Activated CD8-positive, alpha-beta T cell treated with anti-CD3 and anti-CD28 coated beads for 36 hours (primary cell): ENCODE measurements around the gene KLHL34. TPM values are rescaled to one million over a fixed set of nuclear protein-coding genes. Genes with fewer than 3 reads are reported as not detected.

Experiments
- ATAC-seq: fragments of 200-7000 bp; cut with Tn5 transposase; one replicate; pipeline ENCODE4 v1.10.0; 2021; ENCODE audit warnings: mild to moderate bottlenecking, moderate library complexity
- CTCF ChIA-PET: fragments of 350-600 bp; sonication (Branson Sonifier 250); formaldehyde crosslinking; loops from one replicate; lab custom pipeline; 2021; ENCODE audit warnings: antibody characterized with exemption; lab: Charles Lee
- POLR2A ChIA-PET: fragments of 350-600 bp; sonication (Branson Sonifier 250); formaldehyde crosslinking; loops from one replicate; lab custom pipeline; 2021; ENCODE audit warnings: antibody characterized with exemption; lab: Charles Lee
- DNase-seq: peaks from one replicate; pipeline ENCODE4 v3.0.0-alpha.2; 2020
- H3K27ac Mint-ChIP-seq: one replicate; pipeline ENCODE4 v1.8.0; 2021; ENCODE audit warnings: mild to moderate bottlenecking, mixed read lengths
- H3K27me3 Mint-ChIP-seq: one replicate; pipeline ENCODE4 v1.8.0; 2021; ENCODE audit warnings: mixed read lengths
- H3K36me3 Mint-ChIP-seq: one replicate; pipeline ENCODE4 v1.8.0; 2021; ENCODE audit warnings: low read depth, mixed read lengths
- H3K4me1 Mint-ChIP-seq: one replicate; pipeline ENCODE4 v1.8.0; 2021; ENCODE audit warnings: low read depth, mixed read lengths
- H3K4me3 Mint-ChIP-seq: one replicate; pipeline ENCODE4 v1.8.0; 2021; ENCODE audit warnings: mild to moderate bottlenecking, moderate library complexity, mixed read lengths
- H3K9me3 Mint-ChIP-seq: one replicate; pipeline ENCODE4 v1.8.0; 2021; ENCODE audit warnings: mixed read lengths
- CTCF ChIP-seq: fragments of 200-600 bp; IDR thresholded peaks from one replicate; pipeline ENCODE4 v1.8.0; 2022; ENCODE audit warnings: antibody characterized with exemption, mild to moderate bottlenecking
- intact Hi-C: fragments of 100-400 bp; cut with micrococcal nuclease; formaldehyde crosslinking; loops from one replicate; pipeline ENCODE4 v1.10.0; 2022
- total RNA-seq, 2 experiments: library from RNA; stranded (reverse); gene quantifications; one replicate each; pipeline ENCODE4 v1.2.3, GENCODE V29; 2021

The KLHL34 gene
- total RNA-seq, 2 experiments from 2014 or later, result 0.47 to 0.77 TPM

GRCh38 chrX:21612154-21612553, 46.0 kb downstream of the KLHL34 start:
- H3K9me3 Mint-ChIP-seq, result no peaks in the 10 kb centered on the region
- intact Hi-C loops, result no loop called here
- no peaks in the 10 kb centered on the region for H3K4me1 Mint-ChIP-seq
- ChIA-PET CTCF (no interaction called here), POLR2A (no interaction called here)
- no peaks in the 10 kb centered on the region for H3K27me3 Mint-ChIP-seq
- H3K4me3 Mint-ChIP-seq, result no peak overlapping the region
- H3K36me3 Mint-ChIP-seq, result peaks cover 5% of the 10 kb centered on the region
- ATAC-seq, result no peak
- H3K27ac Mint-ChIP-seq, result no peak overlapping the region
- TF ChIP-seq CTCF, result no peak
- no peak for DNase-seq

DNA sequence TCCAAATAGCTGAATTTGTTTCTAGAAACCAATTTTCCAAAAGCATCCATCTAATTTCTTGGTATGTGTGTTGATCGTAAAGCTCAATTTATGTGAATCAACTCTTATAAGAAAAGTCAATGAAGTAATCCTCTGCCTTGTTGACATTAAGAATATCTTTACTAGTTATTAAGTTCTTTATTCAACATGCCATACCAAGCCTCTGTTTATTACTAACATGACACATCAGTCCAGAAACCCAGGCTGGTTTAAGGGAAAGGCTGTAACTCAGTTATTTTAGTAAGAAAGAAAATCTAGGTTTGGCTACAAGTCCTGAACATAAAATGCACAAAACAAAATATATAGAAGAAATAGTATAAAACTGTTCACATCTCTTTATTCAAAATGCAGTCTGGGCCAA, 48.0 kb downstream of the KLHL34 start:
- Mint-ChIP-seq H3K9me3 (no peaks in the 10 kb centered on the region), H3K27ac (no peak overlapping the region), H3K4me1 (no peaks in the 10 kb centered on the region), H3K4me3 (no peak overlapping the region), H3K36me3 (peaks cover 5% of the 10 kb centered on the region), H3K27me3 (no peaks in the 10 kb centered on the region)
- TF ChIP-seq CTCF, result no peak
- CTCF ChIA-PET, result no interaction called here
- POLR2A ChIA-PET, result no interaction called here
- DNase-seq, result no peak
- intact Hi-C loops, result no loop called here
- ATAC-seq, result no peak

- DNase-seq (no peak), ATAC-seq (no peak)
- Mint-ChIP-seq H3K27me3 (no peaks in the 10 kb centered on the region), H3K27ac (no peak overlapping the region), H3K36me3 (no peaks in the 10 kb centered on the region), H3K4me3 (no peak overlapping the region), H3K9me3 (no peaks in the 10 kb centered on the region), H3K4me1 (no peaks in the 10 kb centered on the region)
- TF ChIP-seq CTCF, result no peak
- CTCF ChIA-PET, result no interaction called here
- POLR2A ChIA-PET, result no interaction called here
- intact Hi-C loops, result no loop called here
These were observed 52.1 kb downstream of the KLHL34 start for GRCh38 chrX:21606002-21606401.

Other genes with a start within 250 kb of the KLHL34 start
- not detected for gene SMPX, start 99.8 kb upstream of the KLHL34 start, total RNA-seq
- 10 to 100 TPM; 12.6 to 12.8 TPM for gene MBTPS2, start 181.3 kb upstream of the KLHL34 start, total RNA-seq
- 1 to 10 TPM; 2.0 to 2.3 TPM for gene YY2, start 197.7 kb upstream of the KLHL34 start, total RNA-seq